Common myeloid progenitor, CD34-positive (primary cell): ENCODE results near the gene OR8S1. TPM values are rescaled to one million over a fixed set of nuclear protein-coding genes. Genes with fewer than 3 reads are reported as not detected.
A peak's percentile ranks its signal among the peaks of the same experiment; 100 is the strongest.
"Not testable (repeated sequence)": the region's sequence is repeated elsewhere in the genome, so short reads cannot be mapped to it uniquely, and the experiment has no call there.

ENCODE experiments used
- CTCF ChIA-PET: fragments of 350-600 bp; sonication (Branson Sonifier 250); formaldehyde crosslinking; loops from one replicate; lab custom pipeline; 2021; ENCODE audit warnings: antibody characterized with exemption; lab: Charles Lee
- POLR2A ChIA-PET: fragments of 350-600 bp; sonication (Branson Sonifier 250); formaldehyde crosslinking; loops from one replicate; lab custom pipeline; 2021; ENCODE audit warnings: antibody characterized with exemption; lab: Charles Lee
- DNase-seq, 3 donors: peaks; one replicate each; pipeline versions ENCODE4 v3.0.0 to v3.0.0-alpha.2; 2013
- H3K27ac ChIP-seq, 2 experiments: 1 replicate in 1 of 2; 2 replicates in 1 of 2; pipeline ENCODE4 v1.7.0; 2013; ENCODE audit warnings: inconsistent platforms in 2 of 2, low read length in 2 of 2, mild to moderate bottlenecking in 2 of 2, low read depth in 1 of 2, moderate library complexity in 1 of 2; ENCODE audit not compliant: severe bottlenecking in 2 of 2, insufficient read depth in 1 of 2, poor library complexity in 1 of 2
- H3K27me3 ChIP-seq, 5 experiments: replicated peaks in 2 of 5; 1 replicate in 3 of 5; 2 replicates in 2 of 5; pipeline versions ENCODE4 v1.6.1 to v1.7.0; 2013; ENCODE audit warnings: low read length in 4 of 5, mild to moderate bottlenecking in 2 of 5, moderate library complexity in 2 of 5, inconsistent platforms in 1 of 5; ENCODE audit not compliant: insufficient read depth in 5 of 5, control insufficient read depth in 4 of 5
- H3K36me3 ChIP-seq, 4 experiments: 1 replicate in 2 of 4; 2 replicates in 2 of 4; pipeline versions ENCODE4 v1.6.1 to v1.7.0; 2013; ENCODE audit warnings: low read length in 3 of 4, control low read depth in 1 of 4, mild to moderate bottlenecking in 1 of 4; ENCODE audit not compliant: control insufficient read depth in 4 of 4, insufficient read depth in 4 of 4
- H3K4me1 ChIP-seq, 4 experiments: 1 replicate in 3 of 4; 2 replicates in 1 of 4; pipeline versions ENCODE4 v1.6.1 to v1.7.1; 2013; ENCODE audit warnings: low read length in 3 of 4, mild to moderate bottlenecking in 3 of 4, control low read depth in 1 of 4, inconsistent platforms in 1 of 4, moderate library complexity in 1 of 4; ENCODE audit not compliant: control insufficient read depth in 4 of 4, insufficient read depth in 4 of 4; ENCODE audit errors: control extremely low read depth in 1 of 4
- H3K4me3 ChIP-seq, 7 experiments: 1 replicate in 4 of 7; 2 replicates in 3 of 7; pipeline versions ENCODE4 v1.5.1 to v1.7.0; 2013; ENCODE audit warnings: mild to moderate bottlenecking in 7 of 7, low read length in 6 of 7, moderate library complexity in 6 of 7, inconsistent platforms in 2 of 7, low read depth in 2 of 7, control low read depth in 1 of 7; ENCODE audit not compliant: insufficient read depth in 4 of 7, control insufficient read depth in 1 of 7; ENCODE audit errors: extremely low read depth in 1 of 7
- H3K9me3 ChIP-seq, 5 experiments: 1 replicate in 4 of 5; 2 replicates in 1 of 5; pipeline versions ENCODE4 v1.6.1 to v1.7.1; 2013; ENCODE audit warnings: low read length in 4 of 5, mild to moderate bottlenecking in 2 of 5, inconsistent platforms in 1 of 5, low read depth in 1 of 5, moderate library complexity in 1 of 5; ENCODE audit not compliant: control insufficient read depth in 4 of 5, insufficient read depth in 2 of 5; ENCODE audit errors: control extremely low read depth in 1 of 5
- WGBS: methylation state at CpG from one replicate; pipeline ENCODE4 v1.1.5; 2013; ENCODE audit not compliant: insufficient coverage; 5-methylcytosine and 5-hydroxymethylcytosine counted together
- polyA plus RNA-seq: library from polyadenylated mRNA; unstranded; fragments of 120-200 nt; gene quantifications from one replicate; pipeline ENCODE4 v1.2.1, GENCODE V29; 2013

Gene OR8S1, protein sequence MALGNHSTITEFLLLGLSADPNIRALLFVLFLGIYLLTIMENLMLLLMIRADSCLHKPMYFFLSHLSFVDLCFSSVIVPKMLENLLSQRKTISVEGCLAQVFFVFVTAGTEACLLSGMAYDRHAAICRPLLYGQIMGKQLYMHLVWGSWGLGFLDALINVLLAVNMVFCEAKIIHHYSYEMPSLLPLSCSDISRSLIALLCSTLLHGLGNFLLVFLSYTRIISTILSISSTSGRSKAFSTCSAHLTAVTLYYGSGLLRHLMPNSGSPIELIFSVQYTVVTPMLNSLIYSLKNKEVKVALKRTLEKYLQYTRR
- polyA plus RNA-seq = not detected

DNA sequence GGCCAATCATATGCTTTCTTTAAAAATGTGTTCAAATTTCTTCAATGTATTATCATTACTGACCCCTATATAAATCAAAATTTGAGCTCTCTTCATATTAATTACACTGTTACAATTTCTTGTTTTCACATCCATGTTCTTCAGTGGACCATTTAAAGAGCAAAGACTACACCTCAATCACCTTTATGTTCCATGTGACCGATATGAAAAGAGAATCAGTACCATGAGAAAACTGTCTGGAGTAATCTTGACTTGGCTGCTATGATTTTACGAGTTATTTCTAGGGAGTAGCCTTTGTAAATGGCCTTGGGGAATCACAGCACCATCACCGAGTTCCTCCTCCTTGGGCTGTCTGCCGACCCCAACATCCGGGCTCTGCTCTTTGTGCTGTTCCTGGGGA is at the start of gene OR8S1:
OR8S1 (plus strand) TSS at position 301 of the 400 bp plus-strand sequence; CDS start at position 301, 0 bp downstream.
- CTCF ChIA-PET = no interaction called here
- 91% methylated on average over 4 of the region's 5 CpGs for WGBS
- no peak for DNase-seq
- H3K4me1 ChIP-seq = no peaks in the 10 kb centered on the region
- peaks cover 0 to 2% (median 0%) of the 10 kb centered on the region in 5 experiments for H3K27me3 ChIP-seq
- no peaks in the 10 kb centered on the region for H3K9me3 ChIP-seq
- no peak within 1 kb of the TSS for H3K4me3 ChIP-seq
- no peaks in the 10 kb centered on the region for H3K36me3 ChIP-seq
- H3K27ac ChIP-seq = no peak within 1 kb of the TSS
- POLR2A ChIA-PET = no interaction called here

DNA sequence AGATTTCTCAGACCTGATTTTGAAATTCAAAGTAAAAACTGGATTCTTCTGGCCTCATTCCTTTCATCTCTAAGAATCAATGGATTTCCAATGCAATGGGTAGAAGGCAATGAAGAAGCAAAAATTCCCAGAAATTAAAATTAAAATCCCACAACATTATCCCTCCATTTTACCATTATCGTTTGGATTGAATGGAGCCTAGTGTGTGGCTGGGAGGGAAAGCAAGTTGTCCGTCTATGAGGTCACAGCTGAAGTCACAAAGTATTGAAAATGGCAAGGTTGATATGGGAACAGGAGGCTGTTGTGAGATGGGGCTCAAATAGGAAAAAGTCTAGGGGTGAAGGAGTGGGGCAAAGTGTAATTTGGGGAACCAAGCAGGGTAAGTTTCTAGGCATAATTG is 43.2 kb upstream of the OR8S1 start, which contains the start of gene C12orf54:
C12orf54 (plus strand) TSS at position 301 of the 400 bp plus-strand sequence. CDS start 799 bp downstream, outside the sequence.
- POLR2A ChIA-PET = no interaction called here
- CTCF ChIA-PET = no interaction called here
- H3K27me3 ChIP-seq = peaks cover 0 to 6% (median 1%) of the 10 kb centered on the region in 5 experiments
- H3K27ac ChIP-seq = no peak within 1 kb of the TSS
- H3K36me3 ChIP-seq = no peaks in the 10 kb centered on the region
- H3K4me3 ChIP-seq = no peak within 1 kb of the TSS
- no CpG with 5 or more reads among the region's 2 CpGs for WGBS
- DNase-seq = no peak
- H3K9me3 ChIP-seq = no peaks in the 10 kb centered on the region
- H3K4me1 ChIP-seq = no peaks in the 10 kb centered on the region

DNA sequence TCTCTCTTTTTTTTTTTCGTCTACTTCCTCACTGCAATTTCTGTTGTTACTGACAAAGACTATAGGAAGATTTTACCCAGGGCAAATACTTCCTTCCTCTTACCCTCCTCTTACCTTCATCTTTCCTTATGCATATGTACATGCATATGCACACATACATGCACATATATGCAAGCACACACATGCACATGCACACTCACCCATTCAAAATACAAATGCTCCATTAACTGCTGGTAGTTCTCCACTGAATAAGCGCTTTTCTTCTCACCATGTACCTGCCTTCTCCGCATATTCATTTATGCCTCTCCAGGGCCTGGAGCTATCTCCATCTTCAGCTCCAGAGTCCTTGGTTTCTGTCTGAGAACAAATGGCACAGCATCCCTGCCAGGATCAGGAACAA is 42.5 kb upstream of the OR8S1 start:
- Histone ChIP-seq H3K27me3 (peaks cover 0 to 6% (median 1%) of the 10 kb centered on the region in 5 experiments), H3K4me3 (no peak overlapping the region), H3K27ac (no peak overlapping the region), H3K4me1 (no peaks in the 10 kb centered on the region), H3K9me3 (no peaks in the 10 kb centered on the region), H3K36me3 (no peaks in the 10 kb centered on the region)
- 100% methylated on average over 2 of the region's 3 CpGs for whole genome bisulfite sequencing
- DNase-seq = no peak
- POLR2A ChIA-PET = no interaction called here
- CTCF ChIA-PET = no interaction called here

DNA sequence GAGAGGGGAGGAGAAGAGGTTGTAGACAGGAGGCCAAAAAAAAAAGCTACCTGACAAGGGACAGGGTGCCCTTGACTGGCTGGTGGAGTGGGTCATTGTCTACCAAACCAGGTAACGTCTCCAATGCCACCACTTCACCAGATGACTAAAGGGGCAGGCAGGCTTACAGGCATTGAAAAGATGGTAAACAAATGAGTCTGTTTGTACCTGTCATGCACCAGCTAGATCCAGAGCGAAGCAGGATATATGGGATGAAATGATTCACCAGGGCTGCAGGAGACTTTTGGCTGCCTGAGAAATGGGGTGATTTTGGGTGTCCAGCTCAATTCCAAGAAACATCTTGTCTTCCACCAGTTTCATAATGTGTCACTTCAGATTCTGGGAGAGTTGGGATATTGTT is 39.2 kb upstream of the OR8S1 start:
- Histone ChIP-seq H3K36me3 (no peaks in the 10 kb centered on the region), H3K27me3 (peaks cover 0 to 6% (median 1%) of the 10 kb centered on the region in 5 experiments), H3K4me3 (no peak overlapping the region), H3K9me3 (no peaks in the 10 kb centered on the region), H3K4me1 (no peaks in the 10 kb centered on the region), H3K27ac (no peak overlapping the region)
- ChIA-PET POLR2A (no interaction called here), CTCF (no interaction called here)
- WGBS = 100% methylated on average over 2 of the region's 2 CpGs
- no peak for DNase-seq

DNA sequence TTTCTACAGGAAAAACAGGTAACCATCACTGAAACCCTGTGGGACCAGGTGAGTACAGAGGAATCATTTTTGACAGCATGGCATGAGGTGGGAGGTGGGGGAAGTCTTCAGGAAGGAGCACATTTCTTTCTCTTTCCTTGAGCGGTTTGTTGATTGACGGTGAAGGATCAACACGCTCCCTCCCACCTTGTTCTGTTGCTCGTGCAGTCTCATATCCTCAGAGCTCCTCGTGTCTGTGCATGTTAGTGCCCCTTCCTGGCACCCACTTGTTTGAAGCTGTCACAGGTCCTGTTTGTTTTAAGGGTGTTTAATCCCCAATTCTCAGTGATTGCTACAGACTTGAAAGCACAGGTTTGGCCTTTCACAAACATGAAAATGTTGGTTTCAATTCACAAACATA is 38.8 kb upstream of the OR8S1 start:
- WGBS = 92% methylated on average over 2 of the region's 5 CpGs
- CTCF ChIA-PET = no interaction called here
- Histone ChIP-seq H3K9me3 (no peaks in the 10 kb centered on the region), H3K4me1 (no peaks in the 10 kb centered on the region), H3K27me3 (peaks cover 0 to 6% (median 1%) of the 10 kb centered on the region in 5 experiments), H3K27ac (no peak overlapping the region), H3K36me3 (no peaks in the 10 kb centered on the region), H3K4me3 (no peak overlapping the region)
- DNase-seq = no peak
- POLR2A ChIA-PET = no interaction called here

DNA sequence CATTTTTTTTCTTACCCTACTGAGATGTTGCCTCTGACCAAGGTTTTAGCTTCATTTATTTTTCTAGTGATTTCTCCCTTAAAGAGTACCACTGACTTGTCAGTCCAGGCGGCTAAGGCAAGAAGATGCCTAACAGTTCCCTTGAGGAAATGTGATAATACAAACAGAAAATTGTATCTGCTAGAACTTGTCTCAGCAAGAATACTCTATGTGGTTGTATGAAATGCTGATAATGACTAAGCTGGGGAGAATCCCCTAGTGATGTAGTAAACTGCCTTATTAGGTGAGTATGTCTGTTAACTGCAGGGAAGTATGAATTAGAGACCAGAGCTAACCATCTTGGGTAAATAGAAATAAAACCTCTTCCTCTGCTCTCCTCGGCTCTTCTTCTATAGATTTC is 36.4 kb upstream of the OR8S1 start:
- H3K36me3 ChIP-seq = no peaks in the 10 kb centered on the region
- no peaks in the 10 kb centered on the region for H3K4me1 ChIP-seq
- POLR2A ChIA-PET = no interaction called here
- peaks cover 0 to 6% (median 1%) of the 10 kb centered on the region in 5 experiments for H3K27me3 ChIP-seq
- peak in 2 of 3 donors; percentile 17 to 23 for DNase-seq
- H3K27ac ChIP-seq = no peak overlapping the region
- CTCF ChIA-PET = interaction anchor here (1.3 kb wide), 1 partner anchor 9 kb away, joined by 3 read pairs; no protein-coding TSS in a partner anchor
- no peaks in the 10 kb centered on the region for H3K9me3 ChIP-seq
- H3K4me3 ChIP-seq = no peak overlapping the region
- WGBS = no CpG with 5 or more reads among the region's 2 CpGs

DNA sequence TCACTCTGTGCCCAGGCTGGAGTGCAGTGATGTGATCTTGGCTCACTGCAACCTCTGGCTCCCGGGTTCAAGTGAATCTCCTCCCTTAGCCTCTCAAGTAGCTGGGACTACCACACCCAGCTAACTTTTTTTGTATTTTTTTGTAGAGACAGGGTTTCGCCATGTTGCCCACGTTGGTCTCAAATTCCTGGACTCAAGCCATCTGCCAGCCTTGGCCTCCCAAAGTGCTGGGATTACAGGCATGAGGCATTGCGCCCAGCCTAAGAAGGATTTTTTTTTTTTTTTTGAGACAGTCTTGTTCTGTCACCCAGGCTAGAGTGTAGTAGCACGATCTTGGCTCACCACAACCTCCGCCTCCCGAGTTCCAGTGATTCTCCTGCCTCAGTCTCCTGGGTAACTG is 36.0 kb upstream of the OR8S1 start:
- H3K36me3 ChIP-seq, H3K4me1 ChIP-seq, H3K27me3 ChIP-seq, H3K27ac ChIP-seq, DNase-seq, H3K9me3 ChIP-seq, POLR2A ChIA-PET, H3K4me3 ChIP-seq: not testable (repeated sequence)
- CTCF ChIA-PET = interaction anchor here (1.3 kb wide), 1 partner anchor 9 kb away, joined by 3 read pairs; no protein-coding TSS in a partner anchor
- 92% methylated on average over 3 of the region's 7 CpGs for WGBS
